ENCODE data around the gene TFR2.

Gene TFR2

DNA sequence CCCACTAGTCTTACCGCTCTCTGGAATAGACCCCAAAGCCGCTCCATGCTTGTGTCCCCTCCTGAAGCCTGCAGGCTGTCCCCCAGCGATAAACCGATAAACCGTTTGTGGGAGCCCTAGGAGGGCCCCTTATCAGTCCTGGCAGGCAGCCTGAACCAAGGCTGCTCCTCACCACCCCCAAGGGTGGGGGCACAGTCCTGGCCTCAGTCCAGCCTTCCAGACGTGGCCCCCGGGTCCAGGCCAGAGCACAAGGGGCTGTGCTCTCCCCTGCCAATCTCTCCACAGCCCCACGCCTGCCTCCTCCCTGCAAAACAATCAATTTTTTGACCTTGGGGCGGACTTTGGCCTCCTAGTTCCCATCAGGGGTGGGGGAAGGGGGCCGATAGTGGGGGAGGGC, at the start of gene TFR2:
Gene TFR2 (minus strand): TSS at position 90 of the 397 bp plus-strand sequence. CDS start 43 bp downstream, at position 47.
- no peak for DNase-seq

DNA sequence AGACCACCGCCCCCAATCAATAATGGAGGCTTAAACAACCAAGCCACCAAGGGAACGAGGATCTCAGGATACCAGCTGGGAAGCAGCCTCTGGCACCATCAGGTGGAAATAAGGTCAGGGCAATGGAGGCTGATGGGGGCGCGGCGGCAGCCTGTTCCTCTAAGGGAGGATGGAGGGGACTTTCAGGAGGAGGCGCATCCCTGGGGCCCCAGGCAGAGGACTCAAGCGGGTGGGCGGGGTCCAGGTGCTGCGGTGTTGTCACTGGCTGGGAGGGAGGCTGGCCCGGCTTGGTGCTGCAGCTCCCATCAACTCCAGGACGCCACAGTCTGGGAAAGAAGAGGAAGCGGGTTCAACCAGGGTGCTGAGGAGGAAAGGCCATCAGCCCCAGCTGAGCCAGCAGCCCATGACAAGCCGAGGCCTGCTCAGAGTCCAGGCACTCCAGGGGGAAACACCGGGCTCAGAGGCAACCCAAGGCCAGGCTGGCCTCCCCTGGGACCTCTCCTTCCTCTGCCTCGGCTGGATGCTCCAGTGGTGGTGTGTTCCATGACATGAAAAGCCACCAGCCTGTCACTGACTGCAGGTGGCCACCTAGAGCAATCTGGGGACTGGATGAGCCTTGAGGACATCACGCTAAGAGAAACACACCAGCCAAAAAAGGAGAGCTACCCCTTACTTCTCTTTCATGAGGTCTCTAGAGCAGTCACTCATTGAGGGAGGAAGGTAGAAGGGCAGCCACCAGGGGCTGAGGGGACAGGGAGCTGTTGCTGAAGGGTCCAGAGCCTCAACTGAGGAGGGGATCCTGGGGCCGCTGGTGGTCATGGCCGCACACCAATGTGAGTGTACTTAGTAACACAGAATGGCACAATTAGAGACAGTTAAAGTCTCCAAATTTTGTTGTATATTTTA, 48.1 kb upstream of the TFR2 start:
- no peak for DNase-seq

DNA sequence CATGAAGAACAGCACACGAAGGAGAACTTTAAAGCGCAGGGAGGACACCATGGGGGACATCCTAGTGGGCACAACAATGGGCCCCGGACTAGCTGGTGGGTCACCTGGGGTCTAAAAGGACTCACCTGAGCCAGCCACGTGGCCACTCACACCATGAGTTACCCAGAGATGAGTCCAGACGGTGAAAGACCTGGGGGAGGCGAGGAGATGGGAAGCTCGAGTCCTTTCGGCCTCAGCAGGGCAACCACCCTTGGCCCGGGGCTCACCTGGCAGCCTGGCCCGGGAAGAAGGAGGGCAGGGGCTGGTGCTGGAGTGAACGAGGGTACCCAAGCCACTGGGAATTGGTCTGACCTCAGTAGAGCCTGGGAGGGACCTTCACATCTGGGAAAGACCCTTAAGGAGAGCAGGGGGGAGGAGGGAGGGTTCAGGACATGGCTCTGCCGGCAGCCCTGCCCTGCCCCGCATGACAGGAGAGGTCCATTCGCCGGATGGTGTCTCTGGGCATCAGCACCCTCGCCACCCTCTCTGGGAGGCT, 47.0 kb upstream of the TFR2 start:
- no peak for DNase-seq

DNA sequence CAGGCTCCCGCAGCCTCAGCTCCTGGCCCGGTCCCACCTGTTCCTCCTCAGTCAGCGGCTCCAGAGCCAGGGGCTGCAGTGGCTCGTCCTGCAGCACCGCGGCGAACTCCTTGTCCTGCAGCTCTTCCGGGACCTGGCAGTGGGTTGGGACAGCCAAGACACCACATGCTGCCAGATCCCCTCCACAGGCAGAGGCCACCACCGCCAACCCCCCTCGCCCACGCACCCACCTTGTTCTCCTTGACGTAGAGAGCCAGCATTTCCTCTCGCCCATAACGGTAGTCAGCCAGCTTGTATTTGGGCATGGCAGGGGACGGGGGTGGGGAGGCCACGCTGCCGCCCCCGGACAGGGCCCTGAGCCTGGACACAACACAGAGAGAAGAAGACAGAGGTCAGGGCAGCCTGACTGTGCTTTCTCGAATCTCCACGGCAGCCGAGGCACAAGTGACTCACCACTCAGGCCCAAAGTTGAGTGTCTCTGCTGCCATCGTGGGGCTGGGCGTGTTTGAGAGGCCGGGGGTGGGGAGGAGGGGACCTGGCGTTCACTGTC, 46.5 kb upstream of the TFR2 start:
- DNase-seq, result no peak

DNA sequence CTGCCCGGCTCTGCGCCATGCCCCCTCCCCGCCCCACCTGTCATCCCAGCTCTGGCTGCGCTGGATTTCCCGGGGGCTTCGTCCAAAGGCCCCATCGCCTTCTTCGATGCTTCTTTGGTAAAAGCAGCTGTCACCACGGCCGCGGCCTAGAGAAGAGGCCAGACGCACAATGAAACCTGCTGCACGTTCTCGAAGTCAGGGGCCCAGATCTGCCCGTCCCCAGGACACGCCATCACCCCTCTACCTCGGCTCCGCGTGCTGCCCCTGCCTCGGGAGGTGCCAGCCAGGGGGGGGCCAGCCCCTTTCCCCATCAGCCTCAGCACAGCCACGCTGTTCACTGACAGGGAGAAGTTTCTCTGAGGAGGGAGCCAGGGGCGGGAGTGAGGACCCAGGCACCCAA, 45.9 kb upstream of the TFR2 start:
- no peak for DNase-seq

DNA sequence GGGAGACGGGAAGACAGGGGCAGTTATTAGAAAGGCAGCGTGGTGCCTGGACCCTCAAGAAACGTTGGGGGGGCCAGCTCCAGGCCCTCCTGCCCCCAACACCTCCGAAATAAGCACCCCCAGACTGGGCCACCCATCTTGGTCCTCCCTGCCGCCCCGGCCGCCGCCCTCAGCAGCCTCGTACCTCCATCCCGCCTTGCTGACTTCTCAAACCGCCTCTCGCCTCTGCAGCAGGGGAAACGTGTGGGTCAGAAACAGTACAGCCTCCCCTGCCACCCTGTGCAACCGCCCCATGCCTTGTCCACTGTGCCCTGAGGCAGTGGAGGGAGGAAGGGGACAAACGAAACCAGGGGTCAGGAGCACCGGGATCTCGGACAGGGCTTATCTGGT, 45.5 kb upstream of the TFR2 start:
- no peak for DNase-seq

DNA sequence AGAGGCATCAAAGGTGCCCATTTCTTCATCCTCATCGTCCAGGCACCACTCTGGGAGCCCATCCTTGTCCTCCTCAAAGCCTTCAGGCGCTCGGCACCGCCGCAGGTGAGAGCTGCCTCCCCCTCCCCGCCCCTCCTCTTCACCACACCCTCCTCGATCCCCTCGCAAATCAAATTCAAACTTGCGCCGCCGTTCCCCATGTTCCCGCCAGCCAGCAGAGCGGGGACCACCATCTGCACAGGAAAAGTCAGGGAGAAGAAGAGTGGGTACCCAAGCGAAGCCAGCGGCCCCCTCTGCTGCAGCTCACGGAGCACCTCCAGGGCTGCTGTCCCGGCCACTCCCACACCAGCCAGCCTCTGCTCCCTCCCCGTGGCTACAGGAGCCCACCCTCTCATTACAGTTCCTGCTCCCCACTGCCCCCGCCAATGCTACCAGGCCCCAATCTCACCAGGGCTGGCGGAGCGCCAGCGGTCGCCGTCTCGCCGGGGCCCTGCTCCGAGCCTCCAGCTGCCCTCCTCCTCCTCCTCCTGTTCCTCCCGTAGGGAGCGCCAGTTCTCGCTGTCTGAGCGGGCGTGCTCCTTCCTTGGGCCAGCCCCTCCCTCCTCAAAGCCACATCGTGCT, 45.0 kb upstream of the TFR2 start:
- DNase-seq, result no peak

DNA sequence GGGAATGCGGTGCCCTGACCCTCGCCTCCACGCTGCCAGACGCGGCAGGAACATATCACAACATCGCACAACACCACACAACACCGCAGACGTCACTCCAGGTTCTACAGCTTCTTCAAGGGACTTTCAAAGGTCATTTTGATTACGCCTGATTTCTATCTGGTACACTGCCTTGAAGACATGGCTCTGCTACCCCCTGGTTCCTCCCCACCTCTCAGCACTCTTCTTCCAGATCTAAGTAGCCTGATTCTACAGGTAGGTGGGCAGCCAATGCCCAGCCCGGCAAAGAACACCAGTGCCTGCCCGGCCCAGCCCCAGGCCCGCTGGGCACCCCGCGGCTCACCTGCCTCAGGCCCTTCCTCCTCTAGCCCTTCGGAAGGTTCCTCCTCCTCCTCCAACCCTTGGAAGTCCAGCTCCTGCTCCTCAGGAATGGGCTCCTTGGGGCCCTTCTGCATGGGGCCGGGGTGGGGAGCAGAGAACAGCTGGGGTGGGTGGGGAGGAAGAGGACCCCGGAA, 44.3 kb upstream of the TFR2 start:
- no peak for DNase-seq

DNA sequence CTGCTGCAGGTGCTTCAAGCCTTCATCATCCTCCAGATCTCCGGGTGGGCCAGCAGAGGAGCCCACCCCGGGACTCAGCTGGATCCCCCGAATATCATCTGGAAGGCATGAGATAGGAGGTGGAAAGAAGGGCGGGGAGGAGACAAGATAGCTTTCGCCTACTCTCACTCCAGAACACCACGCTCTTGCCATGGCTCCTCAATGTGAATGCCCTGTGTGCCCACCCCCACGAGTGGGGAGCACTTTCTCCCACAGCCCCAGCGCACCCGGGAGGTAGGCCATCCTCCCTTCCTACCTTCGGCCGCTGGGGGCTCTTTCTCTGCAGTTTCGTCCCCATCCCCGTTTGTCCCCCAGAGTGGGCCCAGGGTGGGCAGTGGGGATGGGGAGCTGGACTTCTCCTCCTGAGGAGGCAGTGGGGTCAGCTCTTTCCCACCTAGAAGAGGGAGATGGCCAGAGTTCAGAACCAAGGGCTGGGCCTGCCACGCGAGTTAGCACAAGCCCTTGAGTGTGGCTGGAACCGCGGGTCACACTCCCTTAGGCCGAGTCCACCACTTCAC, 43.8 kb upstream of the TFR2 start:
- DNase-seq, result no peak

DNA sequence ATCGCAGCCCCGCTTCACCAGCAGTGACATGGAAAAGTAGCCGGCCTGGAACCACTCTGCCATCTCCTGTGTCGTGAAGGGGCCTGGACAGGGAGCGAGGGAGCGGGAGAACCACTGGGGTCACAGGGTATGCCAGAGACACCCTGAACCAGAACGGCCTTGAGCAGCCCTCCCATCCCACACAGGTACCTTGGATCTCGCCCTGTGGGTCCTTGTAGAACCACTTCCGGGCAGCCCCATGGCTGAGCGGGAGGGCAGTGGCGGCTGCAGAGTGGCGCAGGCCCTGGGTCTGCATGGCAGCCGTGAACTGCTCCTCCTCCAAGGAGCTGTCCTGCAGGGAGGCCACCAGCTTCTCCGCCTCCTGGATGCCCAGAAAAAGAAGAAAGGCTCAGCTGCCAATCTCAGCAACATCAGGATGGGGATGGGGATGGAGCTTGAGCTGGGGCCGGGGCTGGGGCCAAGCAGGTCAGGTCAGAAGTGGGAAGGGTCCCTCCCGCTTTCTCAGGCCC, 43.2 kb upstream of the TFR2 start:
- no peak for DNase-seq

DNA sequence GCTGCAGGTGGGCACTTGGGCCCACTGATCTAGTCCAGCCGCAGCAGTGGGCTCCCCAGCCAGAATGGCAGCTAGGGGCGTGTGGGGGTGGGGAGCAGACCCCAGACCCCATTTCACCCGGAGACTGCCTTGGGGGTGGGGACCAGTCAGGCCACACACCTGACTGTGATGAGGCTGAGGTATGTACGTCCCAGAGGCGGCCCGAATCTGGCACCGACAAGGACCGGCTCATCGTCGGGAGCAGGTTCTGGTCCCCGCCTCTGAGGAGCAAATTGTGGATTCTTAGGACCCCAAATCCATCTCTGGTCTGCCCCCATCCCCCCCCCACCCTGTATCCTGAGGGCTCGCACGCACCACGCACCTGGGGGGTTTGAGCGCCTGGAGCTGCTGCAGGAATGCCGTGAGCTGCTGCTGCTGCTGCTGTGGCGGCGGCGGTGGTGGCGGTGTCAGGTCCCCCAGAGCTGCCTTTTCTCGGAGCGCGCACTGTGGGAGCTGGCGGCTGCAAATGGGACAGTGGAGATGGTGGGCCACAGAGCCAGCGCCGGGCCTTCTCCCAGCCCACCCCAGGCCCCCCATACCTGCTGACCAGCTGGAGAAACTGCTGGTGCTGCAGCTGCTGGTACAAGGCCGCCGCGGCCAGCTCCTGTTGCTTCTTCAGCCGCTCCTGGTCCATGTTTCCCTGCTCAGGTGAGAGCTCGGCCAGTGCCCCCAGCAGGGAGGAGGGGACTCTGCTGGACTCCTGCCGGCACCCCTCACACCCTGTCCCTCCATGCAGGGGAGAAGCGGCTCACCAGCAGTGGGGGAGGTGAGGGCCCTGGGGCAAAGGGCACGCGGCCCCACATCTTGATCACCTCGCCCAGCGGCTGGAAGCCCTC, 42.5 kb upstream of the TFR2 start:
- DNase-seq, result no peak

DNA sequence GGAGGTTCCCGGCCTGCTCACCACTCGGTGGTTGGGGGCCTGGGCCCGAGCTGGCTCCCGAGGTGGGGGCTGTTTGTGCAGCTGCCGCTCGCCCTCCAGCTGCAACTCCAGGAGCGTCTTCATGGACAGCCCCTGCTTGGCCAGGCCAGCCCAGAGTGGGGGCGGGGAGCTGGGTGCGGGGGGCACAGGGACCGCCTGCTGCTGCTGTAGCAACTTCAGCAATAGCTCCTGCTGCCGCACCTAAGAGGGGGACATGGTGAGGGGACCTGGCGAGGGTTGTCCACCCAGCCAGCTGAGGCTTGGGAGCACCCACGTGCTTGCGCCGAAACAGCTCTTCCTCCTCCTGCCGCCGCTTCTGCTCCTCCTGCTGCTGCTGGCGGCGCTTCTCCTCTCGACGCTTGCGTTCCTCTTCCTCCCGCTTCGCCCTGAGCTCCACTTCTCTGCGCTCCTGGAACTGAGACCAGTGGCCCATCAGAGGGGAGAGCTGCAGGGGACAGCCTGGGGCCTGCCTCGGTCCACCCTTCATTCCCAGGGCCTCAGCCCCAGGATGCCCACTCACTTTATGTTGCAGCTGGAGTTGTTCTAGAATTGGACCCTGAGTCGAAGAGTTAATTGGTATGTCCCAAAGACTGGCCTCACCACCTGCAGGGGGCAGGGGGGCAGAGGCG, 41.8 kb upstream of the TFR2 start:
- no peak for DNase-seq

DNA sequence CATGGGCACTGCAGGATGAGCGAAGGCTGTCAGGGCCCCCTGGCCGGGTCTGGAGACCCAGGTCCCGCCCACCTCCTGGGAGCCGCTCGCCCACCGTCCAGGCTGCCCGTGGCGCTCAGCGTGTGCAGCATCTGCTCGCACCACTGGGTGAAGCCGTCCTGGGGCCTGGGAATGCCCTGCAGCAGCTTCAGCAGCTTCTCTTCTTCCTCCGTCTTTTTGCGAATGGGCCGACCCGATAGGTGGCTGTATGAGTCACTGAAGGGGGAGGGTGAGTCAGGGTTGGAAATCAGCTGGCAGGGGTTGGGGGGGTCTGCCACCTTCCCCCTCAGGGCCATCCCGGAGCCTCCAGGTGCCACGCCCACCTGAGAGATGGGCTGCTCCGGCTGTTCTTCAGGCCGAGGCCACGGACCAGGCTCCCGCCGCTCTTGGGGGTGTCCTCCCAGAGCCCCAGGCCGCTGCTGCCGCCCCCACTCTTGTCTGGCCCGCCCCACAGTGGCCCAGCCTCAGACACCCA, 40.9 kb upstream of the TFR2 start:
- no peak for DNase-seq

DNA sequence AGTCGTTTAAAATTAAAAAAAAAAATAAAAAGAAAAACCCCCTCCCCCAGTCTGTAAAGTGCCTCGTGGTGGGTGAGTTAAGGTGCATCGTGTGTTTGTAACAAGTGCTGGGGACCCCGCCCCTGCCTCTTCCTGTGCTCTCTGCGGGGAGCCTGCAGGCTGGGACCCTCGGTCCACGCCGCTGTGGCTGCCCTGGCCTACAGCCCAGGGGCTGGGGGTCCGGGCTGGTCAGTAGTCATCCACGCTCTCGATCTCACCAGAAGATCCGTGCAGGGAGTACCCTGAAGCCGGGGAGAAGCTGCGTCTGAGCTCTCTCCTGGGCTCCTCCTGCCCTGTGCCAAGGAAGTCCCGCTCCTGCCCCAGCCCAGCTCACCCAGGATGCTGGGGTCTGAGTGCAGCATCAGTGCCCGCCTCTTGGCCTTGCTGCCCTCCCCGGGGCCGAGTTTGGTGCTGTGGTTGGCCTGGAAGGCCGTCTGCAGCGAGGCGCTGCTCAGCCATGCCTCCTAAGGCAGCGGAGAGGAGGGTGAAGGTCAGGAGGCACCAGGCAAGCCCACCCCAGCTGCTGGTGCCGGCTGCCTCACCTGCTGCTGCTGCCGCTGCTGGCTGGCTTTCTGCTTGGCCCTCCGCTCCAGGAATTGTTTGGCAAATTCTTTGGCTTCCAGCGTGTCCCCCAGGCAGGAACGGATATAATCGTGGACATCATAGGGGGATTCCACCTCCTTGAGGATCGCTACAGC, 40.3 kb upstream of the TFR2 start:
- DNase-seq, result no peak

DNA sequence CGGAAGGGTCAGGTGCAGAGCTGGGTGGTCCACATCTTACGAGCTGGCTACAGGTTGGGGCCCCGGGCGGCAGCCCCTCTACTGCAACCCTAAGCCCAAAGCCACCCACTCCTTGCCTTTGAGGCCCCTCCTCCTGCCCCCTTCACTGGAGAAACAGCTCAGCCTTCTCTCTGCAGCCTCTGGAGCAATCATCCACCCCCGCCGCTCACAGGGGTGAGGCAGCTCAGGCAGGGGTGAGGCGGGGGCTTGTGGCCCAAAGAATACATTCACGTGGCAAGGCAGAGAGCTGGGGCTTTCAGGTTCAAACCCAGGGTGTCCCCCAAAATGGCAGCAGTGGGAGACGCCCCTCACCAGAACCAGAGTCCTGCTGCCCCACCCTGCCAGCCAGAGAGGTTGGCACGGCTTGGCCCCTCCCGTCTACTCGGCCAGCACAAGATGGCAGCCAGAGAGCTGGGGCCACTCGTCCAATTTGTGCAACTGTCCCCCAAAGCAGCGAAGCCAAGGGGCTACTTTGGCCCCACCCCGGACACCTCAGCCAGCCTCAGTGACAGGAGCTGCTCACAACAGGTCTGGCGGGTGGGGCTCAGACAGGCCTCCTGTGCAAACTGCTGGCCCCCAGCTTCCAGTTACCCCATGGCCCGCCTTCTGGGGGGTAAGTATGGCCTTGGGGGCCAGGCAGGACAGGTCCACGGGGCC, 39.4 kb upstream of the TFR2 start:
- DNase-seq, result no peak

DNA sequence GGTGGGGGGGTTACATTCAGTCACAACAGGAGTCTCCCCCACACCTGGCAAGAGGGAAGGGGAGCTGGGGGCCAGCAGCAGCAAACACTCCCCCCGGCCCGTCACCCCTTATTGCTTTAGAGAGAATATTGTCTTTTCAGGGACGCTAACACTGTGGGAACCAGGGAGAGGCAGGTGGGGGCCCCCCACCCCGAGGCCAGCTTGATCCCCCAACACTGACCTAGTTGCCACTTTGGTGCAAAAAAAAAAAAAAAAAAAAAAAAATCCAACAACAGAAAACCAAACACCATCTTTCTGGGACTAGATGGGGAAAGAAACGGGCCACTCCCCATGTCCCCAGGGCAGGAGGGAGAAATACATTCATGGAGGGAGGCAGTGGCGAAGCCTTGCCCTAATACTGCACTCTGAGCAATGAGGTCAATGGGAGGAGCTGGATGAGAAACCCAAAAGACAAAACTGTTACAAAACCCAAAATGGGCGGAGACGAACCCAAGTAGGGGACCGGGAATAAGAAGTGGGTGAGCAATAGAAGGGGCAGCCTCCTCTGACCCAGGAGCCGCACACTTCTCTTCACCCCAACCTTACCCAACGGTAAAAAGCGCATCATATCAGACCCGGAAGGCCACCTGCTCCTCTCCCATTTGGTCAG, 38.7 kb upstream of the TFR2 start:
- DNase-seq, result no peak

DNA sequence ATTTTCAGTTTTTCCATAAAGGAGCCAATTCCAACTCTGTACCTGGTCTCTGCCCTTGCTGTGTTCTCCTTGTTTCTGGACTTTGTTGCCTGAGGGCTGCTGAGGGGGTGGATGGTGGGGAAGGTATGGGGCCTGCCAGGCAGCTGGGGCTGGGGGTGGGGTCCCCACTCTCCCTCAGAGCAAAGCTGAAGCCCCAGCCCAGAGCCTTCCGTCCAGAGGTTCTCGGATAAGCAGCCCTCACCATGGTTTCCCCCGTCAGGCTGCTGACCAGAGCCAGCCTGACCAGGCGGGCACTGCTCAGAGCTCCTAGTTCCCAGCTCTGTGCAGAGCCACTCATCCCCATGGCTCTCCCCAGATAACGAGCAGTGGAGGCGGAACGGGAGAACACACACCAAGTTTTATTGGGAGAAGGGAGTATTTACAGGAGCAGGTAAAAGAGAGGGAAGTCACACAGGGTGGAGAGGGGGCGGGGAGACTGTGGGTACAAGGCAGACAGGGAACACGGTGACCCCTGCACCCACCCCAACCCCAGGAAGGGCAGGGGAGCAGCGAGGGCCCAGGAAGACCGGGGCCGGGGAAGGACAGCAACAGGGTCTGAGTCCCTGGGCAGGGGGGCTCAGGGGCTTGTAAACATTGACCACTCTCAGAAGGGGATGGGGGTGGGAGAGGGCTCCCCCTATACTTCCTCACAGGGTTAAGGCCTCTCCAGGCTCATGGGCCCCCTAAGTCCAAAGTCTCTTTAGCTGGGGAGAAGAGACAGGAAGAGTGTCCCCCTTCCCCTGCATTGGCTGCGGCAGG, 38.0 kb upstream of the TFR2 start:
- no peak for DNase-seq

DNA sequence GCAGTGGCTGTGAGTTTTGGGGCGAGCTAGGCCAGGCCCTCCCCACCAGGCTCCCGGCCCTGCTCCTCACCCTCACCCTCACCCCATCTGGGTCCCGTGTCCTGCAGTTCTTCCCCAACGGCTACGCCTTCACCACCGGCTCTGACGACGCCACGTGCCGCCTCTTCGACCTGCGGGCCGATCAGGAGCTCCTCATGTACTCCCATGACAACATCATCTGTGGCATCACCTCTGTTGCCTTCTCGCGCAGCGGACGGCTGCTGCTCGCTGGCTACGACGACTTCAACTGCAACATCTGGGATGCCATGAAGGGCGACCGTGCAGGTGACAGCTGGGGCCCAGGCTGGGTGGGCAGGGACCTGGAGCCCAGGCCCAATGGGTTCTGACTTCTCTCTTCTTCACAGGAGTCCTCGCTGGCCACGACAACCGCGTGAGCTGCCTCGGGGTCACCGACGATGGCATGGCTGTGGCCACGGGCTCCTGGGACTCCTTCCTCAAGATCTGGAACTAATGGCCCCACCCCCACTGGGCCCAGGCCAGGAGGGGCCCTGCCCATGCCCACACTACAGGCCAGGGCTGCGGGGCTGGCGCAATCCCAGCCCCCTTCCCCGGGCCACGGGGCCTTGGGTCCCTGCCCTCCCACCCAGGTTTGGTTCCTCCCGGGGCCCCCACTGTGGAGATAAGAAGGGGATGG, 37.1 kb upstream of the TFR2 start:
- DNase-seq, result no peak
